Neural progenitor cell (in vitro differentiated cells): ENCODE data around the gene PUSL1. TPM values are rescaled to one million over a fixed set of nuclear protein-coding genes. Genes with fewer than 3 reads are reported as not detected.
A peak's percentile ranks its signal among the peaks of the same experiment; 100 is the strongest.

ENCODE experiments used
- DNase-seq: peaks from one replicate; pipeline ENCODE4 v3.0.0-alpha.2; 2016; ENCODE audit warnings: low spot score
- H2AFZ ChIP-seq: fragments of 200-600 bp; sonication (generic); replicated peaks from 2 replicates; pipeline ENCODE4 v1.6.1; 2016; ENCODE audit warnings: antibody characterized with exemption
- H3F3A ChIP-seq: fragments of 200-600 bp; sonication (generic); 2 replicates; pipeline ENCODE4 v1.6.1; 2016; ENCODE audit warnings: antibody characterized with exemption, low read depth
- H3K27ac ChIP-seq: fragments of 200-600 bp; sonication (generic); 2 replicates; pipeline ENCODE4 v1.5.1; 2016; ENCODE audit warnings: mild to moderate bottlenecking
- H3K27me3 ChIP-seq: fragments of 200-600 bp; sonication (generic); 2 replicates; pipeline ENCODE4 v1.6.1; 2016; ENCODE audit warnings: mild to moderate bottlenecking, moderate library complexity
- H3K36me3 ChIP-seq: fragments of 200-600 bp; sonication (generic); 2 replicates; pipeline ENCODE4 v1.5.1; 2016
- H3K4me1 ChIP-seq: fragments of 200-600 bp; sonication (generic); 2 replicates; pipeline ENCODE4 v1.6.1; 2016; ENCODE audit warnings: mixed run types
- H3K4me2 ChIP-seq: fragments of 200-600 bp; sonication (generic); 2 replicates; pipeline ENCODE4 v1.6.1; 2016
- H3K4me3 ChIP-seq: fragments of 200-600 bp; sonication (generic); 2 replicates; pipeline ENCODE4 v1.5.1; 2016
- H3K79me2 ChIP-seq: fragments of 200-600 bp; sonication (generic); 2 replicates; pipeline ENCODE4 v1.6.1; 2016; ENCODE audit warnings: low read depth
- H3K9ac ChIP-seq: fragments of 200-600 bp; sonication (generic); 2 replicates; pipeline ENCODE4 v1.6.1; 2016
- H3K9me3 ChIP-seq: fragments of 200-600 bp; sonication (generic); 2 replicates; pipeline ENCODE4 v1.5.1; 2016; ENCODE audit warnings: low read depth
- H4K20me1 ChIP-seq: fragments of 200-600 bp; sonication (generic); 2 replicates; pipeline ENCODE4 v1.6.1; 2016; ENCODE audit warnings: low read depth
- H3K27ac Mint-ChIP-seq: 3 replicates; pipeline ENCODE4 v1.8.0; 2021; ENCODE audit warnings: mixed read lengths
- H3K27me3 Mint-ChIP-seq: 2 replicates; pipeline ENCODE4 v1.8.0; 2022; ENCODE audit warnings: low read depth, mild to moderate bottlenecking, inconsistent platforms, moderate library complexity, mixed read lengths; ENCODE audit not compliant: insufficient read depth
- H3K36me3 Mint-ChIP-seq: 3 replicates; pipeline ENCODE4 v1.8.0; 2021; ENCODE audit warnings: mixed read lengths
- H3K4me1 Mint-ChIP-seq: 3 replicates; pipeline ENCODE4 v1.8.0; 2021; ENCODE audit warnings: mixed read lengths
- H3K4me3 Mint-ChIP-seq: 3 replicates; pipeline ENCODE4 v1.8.0; 2021; ENCODE audit warnings: mild to moderate bottlenecking, moderate library complexity, mixed read lengths
- H3K9me3 Mint-ChIP-seq: 3 replicates; pipeline ENCODE4 v1.8.0; 2020; ENCODE audit warnings: mixed read lengths
- EZH2 ChIP-seq: fragments of 200-600 bp; sonication (generic); IDR thresholded peaks from 2 replicates; pipeline ENCODE4 v1.6.1; 2017; ENCODE audit warnings: antibody characterized with exemption, mild to moderate bottlenecking, moderate library complexity
- EZH2phosphoT487 ChIP-seq: fragments of 200-600 bp; sonication (generic); IDR thresholded peaks from 2 replicates; pipeline ENCODE4 v1.6.1; 2017; ENCODE audit warnings: antibody characterized with exemption
- total RNA-seq: library from RNA; depleted of rRNA; stranded (reverse); fragments of >200 nt; gene quantifications from 2 replicates; pipeline ENCODE4 v1.2.3, GENCODE V29; 2015; ENCODE audit warnings: low replicate concordance
- TF ChIP-seq, protein P1 (sequence below): fragments of 200-600 bp; sonication (generic); IDR thresholded peaks from 2 replicates; pipeline ENCODE4 v1.5.1; 2017; ENCODE audit warnings: antibody characterized with exemption, mild to moderate bottlenecking

PUSL1 gene
- total RNA-seq, 1 donor from 2014 or later = 3.7 TPM

DNA sequence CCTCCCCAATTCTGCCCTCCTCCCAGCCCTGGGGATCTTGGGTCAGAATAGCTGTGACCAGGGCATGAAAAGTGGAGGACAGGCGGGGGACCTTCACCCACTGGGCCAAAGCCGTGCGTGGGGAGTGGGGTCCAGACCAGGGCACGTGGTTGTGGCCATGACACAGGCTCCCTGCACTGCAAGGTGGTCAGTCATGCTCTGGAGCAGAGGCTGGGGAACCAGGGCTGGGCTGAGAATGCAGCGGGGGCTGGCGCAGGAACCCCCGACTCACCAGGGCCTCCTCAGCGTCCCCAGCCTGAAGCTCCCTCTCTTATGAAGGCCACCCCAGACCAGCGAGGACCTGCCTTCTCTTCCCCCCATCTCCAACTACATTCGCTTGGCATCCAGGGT lies 38.1 kb downstream of the PUSL1 start:
- H4K20me1 ChIP-seq = peaks cover 67% of the 10 kb centered on the region
- Mint-ChIP-seq H3K27ac (no peak overlapping the region), H3K4me1 (peaks cover 4% of the 10 kb centered on the region), H3K36me3 (peaks cover under 1% of the 10 kb centered on the region), H3K4me3 (peak overlapping the region; percentile 87), H3K9me3 (no peaks in the 10 kb centered on the region), H3K27me3 (no peaks in the 10 kb centered on the region)
- H3K4me1 ChIP-seq = peaks cover 12% of the 10 kb centered on the region
- H3K9ac ChIP-seq = no peak overlapping the region
- H3F3A ChIP-seq = peaks cover 16% of the 10 kb centered on the region
- H3K79me2 ChIP-seq = peaks cover 47% of the 10 kb centered on the region
- no peak for DNase-seq
- no peak overlapping the region for H3K27ac ChIP-seq
- H3K9me3 ChIP-seq = no peaks in the 10 kb centered on the region
- TF ChIP-seq EZH2phosphoT487 = no peak
- no peak for TF ChIP-seq EZH2
- TF ChIP-seq, protein P1, sequence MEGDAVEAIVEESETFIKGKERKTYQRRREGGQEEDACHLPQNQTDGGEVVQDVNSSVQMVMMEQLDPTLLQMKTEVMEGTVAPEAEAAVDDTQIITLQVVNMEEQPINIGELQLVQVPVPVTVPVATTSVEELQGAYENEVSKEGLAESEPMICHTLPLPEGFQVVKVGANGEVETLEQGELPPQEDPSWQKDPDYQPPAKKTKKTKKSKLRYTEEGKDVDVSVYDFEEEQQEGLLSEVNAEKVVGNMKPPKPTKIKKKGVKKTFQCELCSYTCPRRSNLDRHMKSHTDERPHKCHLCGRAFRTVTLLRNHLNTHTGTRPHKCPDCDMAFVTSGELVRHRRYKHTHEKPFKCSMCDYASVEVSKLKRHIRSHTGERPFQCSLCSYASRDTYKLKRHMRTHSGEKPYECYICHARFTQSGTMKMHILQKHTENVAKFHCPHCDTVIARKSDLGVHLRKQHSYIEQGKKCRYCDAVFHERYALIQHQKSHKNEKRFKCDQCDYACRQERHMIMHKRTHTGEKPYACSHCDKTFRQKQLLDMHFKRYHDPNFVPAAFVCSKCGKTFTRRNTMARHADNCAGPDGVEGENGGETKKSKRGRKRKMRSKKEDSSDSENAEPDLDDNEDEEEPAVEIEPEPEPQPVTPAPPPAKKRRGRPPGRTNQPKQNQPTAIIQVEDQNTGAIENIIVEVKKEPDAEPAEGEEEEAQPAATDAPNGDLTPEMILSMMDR = no peak
- H2AFZ ChIP-seq = no peak overlapping the region
- H3K4me2 ChIP-seq = no peak overlapping the region
- H3K36me3 ChIP-seq = no peaks in the 10 kb centered on the region
- no peaks in the 10 kb centered on the region for H3K27me3 ChIP-seq
- H3K4me3 ChIP-seq = no peak overlapping the region

DNA sequence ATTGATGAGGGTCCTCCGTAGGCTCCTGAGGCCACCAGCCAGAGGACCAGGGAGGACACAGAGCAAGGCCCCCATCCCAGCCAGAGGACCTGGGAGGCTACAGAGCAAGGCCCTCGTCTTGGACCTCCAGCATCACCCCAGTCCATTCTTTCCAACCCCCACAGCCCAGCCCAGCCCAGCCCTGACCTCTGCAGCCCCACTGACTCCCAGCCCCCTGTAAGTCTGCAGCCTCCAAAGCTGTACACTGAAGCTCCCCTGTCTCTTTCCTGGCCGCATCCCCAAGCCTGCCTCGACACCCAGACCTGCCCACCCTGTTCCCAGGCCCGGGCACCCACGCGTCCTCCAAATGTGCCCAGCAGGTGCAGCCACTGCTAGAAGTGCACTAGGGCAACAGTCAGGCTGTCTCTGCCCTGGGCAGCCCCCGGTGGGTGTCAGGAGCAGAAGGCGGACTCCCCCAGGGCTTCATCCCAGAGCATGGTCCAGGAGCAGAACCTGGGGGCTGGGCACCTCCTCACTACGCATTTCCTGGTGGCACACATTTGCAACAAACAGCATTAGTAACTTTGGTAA lies 38.7 kb downstream of the PUSL1 start:
- Mint-ChIP-seq H3K36me3 (no peaks in the 10 kb centered on the region), H3K27ac (no peak overlapping the region), H3K4me3 (peak overlapping the region; percentile 87), H3K27me3 (no peaks in the 10 kb centered on the region), H3K9me3 (no peaks in the 10 kb centered on the region), H3K4me1 (peaks cover 5% of the 10 kb centered on the region)
- no peak for DNase-seq
- Histone ChIP-seq H4K20me1 (peaks cover 73% of the 10 kb centered on the region), H3K4me3 (peak overlapping the region; percentile 90), H3F3A (peaks cover 22% of the 10 kb centered on the region), H3K4me1 (peaks cover 12% of the 10 kb centered on the region), H3K27me3 (no peaks in the 10 kb centered on the region), H3K27ac (no peak overlapping the region), H3K36me3 (no peaks in the 10 kb centered on the region), H3K4me2 (peak overlapping the region; percentile 95), H3K79me2 (peaks cover 47% of the 10 kb centered on the region), H3K9me3 (no peaks in the 10 kb centered on the region), H2AFZ (no peak overlapping the region), H3K9ac (no peak overlapping the region)
- TF ChIP-seq EZH2 = no peak
- TF ChIP-seq, protein P1 = no peak

DNA sequence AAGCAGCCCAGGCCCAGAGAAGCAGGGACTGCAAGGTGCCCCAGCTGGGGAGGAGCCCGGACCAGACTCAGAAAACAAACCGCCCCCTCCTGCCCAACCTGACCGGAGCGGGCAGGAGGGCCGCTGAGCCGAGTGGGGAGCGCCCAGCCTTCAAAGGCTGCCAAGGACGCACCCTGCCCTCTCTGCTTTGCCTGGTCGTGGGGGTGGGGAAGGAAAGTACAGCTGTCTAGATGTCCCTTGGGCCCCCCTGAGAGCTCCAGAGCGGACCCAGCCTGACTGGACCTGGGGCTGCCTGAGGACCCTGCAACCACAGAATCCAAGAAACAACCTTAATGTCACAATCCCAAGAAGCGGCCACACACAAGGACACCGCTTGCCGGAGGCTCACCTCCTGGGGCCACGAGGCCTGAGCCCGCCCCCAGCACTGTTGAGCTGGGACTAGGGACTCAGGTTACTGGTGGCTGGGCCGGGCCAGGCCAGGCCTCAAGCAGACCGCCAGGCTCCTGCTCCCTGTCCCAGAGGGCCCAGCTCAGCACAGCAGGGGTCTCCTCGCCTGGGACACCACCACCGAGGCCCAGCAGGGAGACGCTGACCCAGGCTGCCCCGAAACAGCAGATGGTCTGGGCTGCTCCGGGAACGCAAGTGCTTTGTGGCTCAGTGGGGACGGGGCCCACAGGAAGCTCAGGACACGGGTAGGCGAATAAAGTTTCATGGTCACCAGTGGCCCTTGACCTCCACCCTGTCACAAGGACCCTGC lies 39.4 kb downstream of the PUSL1 start:
- no peak overlapping the region for H3K27ac Mint-ChIP-seq
- Histone ChIP-seq H3K27ac (no peak overlapping the region), H3K79me2 (peaks cover 47% of the 10 kb centered on the region)

More for the DNA sequence above, 39.4 kb downstream of the PUSL1 start:
- Histone ChIP-seq H3K4me3 (peak overlapping the region; percentile 90), H3K36me3 (no peaks in the 10 kb centered on the region), H3F3A (peaks cover 28% of the 10 kb centered on the region), H3K9me3 (no peaks in the 10 kb centered on the region), H3K4me2 (peak overlapping the region; percentile 95), H4K20me1 (peaks cover 73% of the 10 kb centered on the region), H3K27me3 (peaks cover under 1% of the 10 kb centered on the region), H2AFZ (no peak overlapping the region), H3K9ac (peak overlapping the region; percentile 2), H3K4me1 (peaks cover 12% of the 10 kb centered on the region)
- H3K4me1 Mint-ChIP-seq = peaks cover 13% of the 10 kb centered on the region
- no peak for TF ChIP-seq EZH2phosphoT487
- TF ChIP-seq, protein P1 = no peak
- TF ChIP-seq EZH2 = no peak
- H3K4me3 Mint-ChIP-seq = peak overlapping the region; percentile 87
- H3K9me3 Mint-ChIP-seq = no peaks in the 10 kb centered on the region
- peaks cover 3% of the 10 kb centered on the region for H3K36me3 Mint-ChIP-seq
- H3K27me3 Mint-ChIP-seq = peaks cover 4% of the 10 kb centered on the region
- DNase-seq = peak; percentile 81
